C4-2B (cell line): ENCODE measurements around the gene TAOK1.

ENCODE experiments used
- H3K27ac ChIP-seq: fragments of 450-650 bp; 2 replicates; pipeline ENCODE4 v1.5.1; 2017
- CTCF ChIP-seq: fragments of 450-650 bp; conservative IDR thresholded peaks from 2 replicates; pipeline ENCODE4 v1.5.1; 2017; ENCODE audit warnings: mild to moderate bottlenecking
- ZFX ChIP-seq: fragments of 450-650 bp; IDR thresholded peaks from 2 replicates; pipeline ENCODE4 v1.6.1; 2017

The TAOK1 gene

GRCh38 chr17:29514792-29515191, 124.6 kb downstream of the TAOK1 start:
- no peak overlapping the region for H3K27ac ChIP-seq
- TF ChIP-seq CTCF (no peak), ZFX (no peak)

GRCh38 chr17:29518359-29518758, 128.2 kb downstream of the TAOK1 start:
- H3K27ac ChIP-seq = no peak overlapping the region
- TF ChIP-seq CTCF = no peak
- TF ChIP-seq ZFX = no peak

DNA sequence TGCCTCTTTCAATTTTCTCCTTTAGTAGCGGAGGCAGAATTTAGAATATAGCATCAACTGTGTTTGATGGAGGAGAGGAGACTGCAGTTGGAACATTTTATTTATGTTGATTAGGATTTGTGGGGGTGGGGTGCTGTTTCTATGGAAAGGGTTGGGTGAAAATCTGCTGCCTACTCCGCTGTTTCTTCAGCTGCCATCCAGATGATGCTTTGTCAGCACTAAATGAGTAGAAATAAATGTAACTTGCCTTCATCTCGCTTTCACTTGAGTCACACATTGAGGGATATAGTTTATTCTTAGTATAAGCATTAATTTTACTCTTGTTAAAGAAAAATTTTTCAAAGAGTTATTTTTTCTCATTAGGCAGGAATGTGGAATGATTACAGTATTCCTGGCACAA, 134.5 kb downstream of the TAOK1 start:
- no peak for TF ChIP-seq ZFX
- no peak for TF ChIP-seq CTCF
- H3K27ac ChIP-seq = no peak overlapping the region

DNA sequence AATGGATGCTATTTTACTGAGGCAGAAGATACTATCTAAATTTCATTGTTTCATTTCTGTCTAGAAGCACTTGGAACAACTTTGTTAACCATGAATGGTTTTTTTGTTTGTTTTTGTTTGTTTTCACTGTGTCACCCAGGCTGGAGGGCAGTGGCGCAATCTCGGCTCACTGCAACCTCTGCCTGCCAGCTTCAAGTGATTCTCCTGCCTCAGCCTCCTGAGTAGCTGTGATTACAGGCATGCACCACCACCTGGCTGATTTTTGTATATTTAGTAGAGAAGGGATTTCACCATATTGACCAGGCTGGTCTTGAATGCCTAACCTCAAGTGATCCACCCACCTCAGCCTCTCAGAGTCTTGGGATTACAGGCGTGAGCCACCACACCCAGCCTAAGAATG, 136.2 kb downstream of the TAOK1 start:
- H3K27ac ChIP-seq = no peak overlapping the region
- no peak for TF ChIP-seq CTCF
- TF ChIP-seq ZFX = no peak

GRCh38 chr17:29533976-29534375, 143.8 kb downstream of the TAOK1 start:
- TF ChIP-seq ZFX (no peak), CTCF (no peak)
- H3K27ac ChIP-seq = no peak overlapping the region

- no peak overlapping the region for H3K27ac ChIP-seq
- TF ChIP-seq CTCF = no peak
- no peak for TF ChIP-seq ZFX
These were observed 153.9 kb downstream of the TAOK1 start for GRCh38 chr17:29544066-29544465.

DNA sequence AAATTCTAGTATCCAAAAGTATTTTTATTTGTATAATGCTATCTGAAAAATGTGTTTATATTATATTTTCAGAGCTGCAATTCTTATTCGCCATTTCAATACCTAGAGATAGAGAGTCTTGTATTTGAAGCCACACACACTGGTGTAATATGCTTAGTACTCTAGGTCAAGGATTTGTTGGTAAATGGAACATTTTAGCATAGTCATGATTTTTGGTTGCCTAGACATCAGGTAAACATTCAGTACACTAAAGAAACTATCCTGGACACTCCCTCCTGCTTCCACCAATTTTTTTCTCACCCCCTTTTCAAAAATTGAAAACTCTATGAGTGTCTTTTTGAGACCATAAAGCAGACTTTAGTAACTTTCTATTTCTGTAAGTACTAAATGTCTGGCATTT, 155.9 kb downstream of the TAOK1 start:
- no peak for TF ChIP-seq ZFX
- TF ChIP-seq CTCF = no peak
- H3K27ac ChIP-seq = no peak overlapping the region
